ENCODE measurements around the gene IL1F10. TPM values are rescaled to one million over a fixed set of nuclear protein-coding genes. Genes with fewer than 3 reads are reported as not detected.

The IL1F10 gene
- total and polyA plus RNA-seq, 2 of the 13 experiments (the other 11 are each of a cell fraction or from before 2014, with no cell fraction given) = not detected

DNA sequence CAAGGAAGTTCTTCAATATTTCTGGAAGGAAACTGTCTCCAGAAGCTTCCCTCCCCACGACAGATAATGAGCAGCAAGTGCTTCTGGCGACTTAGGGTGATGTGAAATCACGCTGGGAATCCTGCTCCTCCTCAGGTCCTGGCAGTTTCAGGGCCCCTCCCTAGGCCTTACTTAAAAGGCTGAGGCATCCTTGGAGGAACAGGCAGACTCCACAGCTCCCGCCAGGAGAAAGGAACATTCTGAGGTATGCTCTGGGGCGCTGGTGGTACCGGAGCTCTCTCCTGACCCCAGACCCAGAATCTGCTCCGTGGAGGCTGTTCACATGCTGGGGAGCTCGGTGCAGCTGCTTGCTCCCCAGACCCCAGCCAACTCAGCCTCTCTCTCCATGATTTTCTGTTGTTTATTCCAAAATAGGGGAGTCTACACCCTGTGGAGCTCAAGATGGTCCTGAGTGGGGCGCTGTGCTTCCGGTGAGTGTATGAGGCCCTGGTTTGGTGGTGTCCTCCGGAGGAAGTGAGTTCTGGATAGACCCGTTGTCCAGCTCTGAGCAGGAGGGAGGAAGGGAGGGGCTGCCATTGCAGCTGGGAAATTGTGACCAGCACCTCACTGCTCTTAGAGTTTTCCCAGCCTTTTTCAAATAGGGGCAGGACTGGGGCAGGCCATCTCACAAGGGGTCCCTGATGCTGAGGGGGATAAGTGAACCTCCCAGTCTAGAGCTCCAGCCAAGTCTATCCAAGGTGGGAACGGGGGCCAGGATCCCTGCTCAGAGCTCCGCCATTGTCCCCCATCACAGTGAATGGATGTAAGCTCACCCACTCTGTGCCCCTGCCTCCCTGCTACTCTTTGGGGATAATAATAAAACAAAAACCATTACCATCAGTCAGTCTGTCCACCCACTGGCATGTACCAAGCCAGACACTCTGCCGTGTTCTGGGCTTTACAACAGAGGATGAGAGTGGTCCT, 8.5 kb upstream of the IL1F10 start, which contains the start of gene IL36RN:
IL36RN (plus strand) TSS at position 201 of the 963 bp plus-strand sequence; CDS start at position 442, 241 bp downstream.
- no peak within 1 kb of the TSS for H3K4me3 ChIP-seq (replicated peaks in 1 of 3; ENCODE audit: insufficient read depth in 1 of 3, low read depth in 2 of 3, low read length in 3 of 3)
- in situ Hi-C loops (cut with HindIII; ENCODE audit: extremely low pct_ligation_motif_present, low pct_unique_long_range_greater_than_20kb) (no loop called here), intact Hi-C loops (cut with micrococcal nuclease; ENCODE audit: unreplicated experiment) (no loop called here)
- H2AFZ ChIP-seq (ENCODE audit: low read length) = no peak within 1 kb of the TSS
- H4K20me1 ChIP-seq (ENCODE audit: insufficient read depth, low read length) = no peaks in the 10 kb centered on the region
- DNase-seq (ENCODE audit: low spot score) = no peak
- TF ChIP-seq, protein P1, sequence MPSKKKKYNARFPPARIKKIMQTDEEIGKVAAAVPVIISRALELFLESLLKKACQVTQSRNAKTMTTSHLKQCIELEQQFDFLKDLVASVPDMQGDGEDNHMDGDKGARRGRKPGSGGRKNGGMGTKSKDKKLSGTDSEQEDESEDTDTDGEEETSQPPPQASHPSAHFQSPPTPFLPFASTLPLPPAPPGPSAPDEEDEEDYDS (CRISPR knock-in tag; IDR thresholded peaks at IDR 0.05) = no peak
- TF ChIP-seq, protein P2, sequence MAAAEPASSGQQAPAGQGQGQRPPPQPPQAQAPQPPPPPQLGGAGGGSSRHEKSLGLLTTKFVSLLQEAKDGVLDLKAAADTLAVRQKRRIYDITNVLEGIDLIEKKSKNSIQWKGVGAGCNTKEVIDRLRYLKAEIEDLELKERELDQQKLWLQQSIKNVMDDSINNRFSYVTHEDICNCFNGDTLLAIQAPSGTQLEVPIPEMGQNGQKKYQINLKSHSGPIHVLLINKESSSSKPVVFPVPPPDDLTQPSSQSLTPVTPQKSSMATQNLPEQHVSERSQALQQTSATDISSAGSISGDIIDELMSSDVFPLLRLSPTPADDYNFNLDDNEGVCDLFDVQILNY (CRISPR knock-in tag; conservative IDR thresholded peaks at IDR 0.05) = no peak
- TF ChIP-seq ZNF264 (CRISPR knock-in tag; IDR thresholded peaks at IDR 0.05) (no peak), ZNF260 (CRISPR knock-in tag; IDR thresholded peaks at IDR 0.05; ENCODE audit: borderline replicate concordance, low read depth) (no peak), ZNF350 (CRISPR knock-in tag; IDR thresholded peaks at IDR 0.05; ENCODE audit: borderline replicate concordance, low read depth) (no peak)
- ChIA-PET CTCF (ENCODE audit: low intra/inter-chr PET ratio, low total read pairs) (no interaction called here), POLR2A (no interaction called here)
- H3K4me1 ChIP-seq (ENCODE audit: insufficient read depth, low read length) = no peaks in the 10 kb centered on the region
- H3K79me2 ChIP-seq (ENCODE audit: insufficient read depth, low read length) = no peaks in the 10 kb centered on the region
- no peaks in the 10 kb centered on the region for H3K36me3 ChIP-seq (replicated peaks in 1 of 2; ENCODE audit: control insufficient read depth in 1 of 2, insufficient read depth in 2 of 2, low read length in 2 of 2)
- H3K27me3 ChIP-seq (ENCODE audit: control insufficient read depth in 1 of 2, insufficient read depth in 2 of 2, low read length in 2 of 2) = peaks cover 2 to 32% of the 10 kb centered on the region in 2 experiments; a peak in 4 of 5 replicates
- 21% methylated on average over 13 of the region's 15 CpGs for WGBS (ENCODE audit: low lambda C conversion rate)
- no peak for ATAC-seq
- peaks cover 10% of the 10 kb centered on the region; the same call in 1 of the 2 replicates for H3K9me3 ChIP-seq (ENCODE audit: low read length)
- H3K27ac ChIP-seq (ENCODE audit: extremely low read length, insufficient read depth, low read length) = no peak within 1 kb of the TSS
- no TSS peak for BruUV-seq (replicated peaks)
- H3K9ac ChIP-seq (ENCODE audit: insufficient read depth, low read depth, low read length) = no peak within 1 kb of the TSS
- FAIRE-seq = no peak
- no peak within 1 kb of the TSS for H3K4me2 ChIP-seq (ENCODE audit: low read depth, low read length)

Measured in HepG2 (cell line).